Retinal pigment epithelial cell (primary cell): ENCODE measurements around the gene MYO18B.

Experiments used
- DNase-seq: peaks from one replicate; pipeline ENCODE4 v3.0.0-alpha.2; 2010; ENCODE audit warnings: low read depth
- H3K4me3 ChIP-seq: 2 replicates; pipeline ENCODE4 v1.5.1; 2011; ENCODE audit warnings: mild to moderate bottlenecking, low read length, control low read depth, moderate library complexity
- TF ChIP-seq, protein P1 (sequence below): conservative IDR thresholded peaks from 2 replicates; pipeline ENCODE4 v1.5.1; 2011; ENCODE audit warnings: low read depth, low read length, control low read depth, inconsistent platforms

The MYO18B gene

DNA sequence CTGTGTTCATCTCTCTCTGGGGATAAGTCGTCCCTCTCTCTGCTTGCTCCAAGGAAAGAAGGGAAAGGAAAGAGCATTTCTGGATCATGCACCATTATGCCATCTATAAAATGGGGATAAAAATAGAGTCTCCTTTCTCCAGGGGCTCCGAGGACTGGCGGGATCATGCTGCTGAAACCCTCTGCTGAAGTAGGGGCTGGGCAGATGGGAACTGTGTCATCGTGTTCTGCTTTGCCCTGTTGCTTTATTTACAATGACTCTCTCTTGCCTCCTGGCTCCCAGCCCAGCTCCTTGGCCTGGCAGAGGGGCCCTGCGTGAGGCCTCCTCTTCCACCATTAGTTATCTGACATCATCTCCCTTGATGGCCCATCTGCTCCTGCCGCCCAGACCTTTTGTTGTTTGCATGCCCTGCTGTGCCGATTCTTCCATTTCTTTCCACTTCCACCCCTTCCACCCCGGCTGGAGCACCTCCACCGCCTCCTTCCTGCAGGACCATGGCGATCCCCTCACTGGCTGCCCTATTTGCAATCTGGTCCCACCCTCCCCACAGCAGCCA lies 200.9 kb downstream of the MYO18B start:
- TF ChIP-seq, protein P1, sequence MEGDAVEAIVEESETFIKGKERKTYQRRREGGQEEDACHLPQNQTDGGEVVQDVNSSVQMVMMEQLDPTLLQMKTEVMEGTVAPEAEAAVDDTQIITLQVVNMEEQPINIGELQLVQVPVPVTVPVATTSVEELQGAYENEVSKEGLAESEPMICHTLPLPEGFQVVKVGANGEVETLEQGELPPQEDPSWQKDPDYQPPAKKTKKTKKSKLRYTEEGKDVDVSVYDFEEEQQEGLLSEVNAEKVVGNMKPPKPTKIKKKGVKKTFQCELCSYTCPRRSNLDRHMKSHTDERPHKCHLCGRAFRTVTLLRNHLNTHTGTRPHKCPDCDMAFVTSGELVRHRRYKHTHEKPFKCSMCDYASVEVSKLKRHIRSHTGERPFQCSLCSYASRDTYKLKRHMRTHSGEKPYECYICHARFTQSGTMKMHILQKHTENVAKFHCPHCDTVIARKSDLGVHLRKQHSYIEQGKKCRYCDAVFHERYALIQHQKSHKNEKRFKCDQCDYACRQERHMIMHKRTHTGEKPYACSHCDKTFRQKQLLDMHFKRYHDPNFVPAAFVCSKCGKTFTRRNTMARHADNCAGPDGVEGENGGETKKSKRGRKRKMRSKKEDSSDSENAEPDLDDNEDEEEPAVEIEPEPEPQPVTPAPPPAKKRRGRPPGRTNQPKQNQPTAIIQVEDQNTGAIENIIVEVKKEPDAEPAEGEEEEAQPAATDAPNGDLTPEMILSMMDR = no peak
- no peak for DNase-seq
- no peak overlapping the region for H3K4me3 ChIP-seq

DNA sequence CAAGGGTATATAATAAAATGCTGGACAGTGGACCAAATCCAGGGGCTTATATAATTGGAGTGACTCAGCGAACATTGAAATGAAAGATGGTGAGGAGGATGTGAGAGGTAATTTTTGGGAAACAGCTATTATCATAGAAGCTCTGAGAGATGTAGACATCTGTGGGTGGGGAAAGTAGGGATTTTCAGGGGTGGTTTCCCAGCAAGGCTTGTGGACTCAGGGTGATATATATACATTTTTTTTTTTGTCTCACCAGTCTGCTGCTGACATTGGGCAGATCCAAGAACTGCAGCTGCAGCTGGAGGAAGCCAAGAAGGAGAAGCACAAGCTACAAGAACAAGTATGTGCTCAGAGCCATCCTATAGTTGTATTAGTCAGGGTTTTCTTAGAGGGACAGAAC lies 208.1 kb downstream of the MYO18B start:
- no peak overlapping the region for H3K4me3 ChIP-seq
- TF ChIP-seq, protein P1 = no peak
- no peak for DNase-seq

DNA sequence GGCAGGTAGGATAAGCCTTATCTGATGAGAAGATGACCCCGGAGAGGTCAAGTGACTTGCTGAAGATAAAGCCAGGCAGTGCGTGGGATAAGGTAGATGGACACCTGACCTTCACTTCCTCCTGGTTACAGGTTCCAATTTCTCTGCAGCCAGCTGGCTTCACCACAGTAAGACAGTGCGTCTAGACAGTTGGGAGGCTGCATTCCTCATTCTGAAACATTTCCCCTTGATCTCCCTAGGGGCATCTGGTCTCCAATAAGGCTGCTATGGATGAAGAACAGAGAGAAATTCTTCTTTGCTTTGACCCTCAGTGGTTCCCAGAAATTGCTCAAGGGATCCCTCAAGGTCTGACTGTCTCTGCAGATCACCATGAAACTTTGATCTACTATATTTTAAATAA lies 211.3 kb downstream of the MYO18B start:
- no peak overlapping the region for H3K4me3 ChIP-seq
- DNase-seq = no peak
- TF ChIP-seq, protein P1 = no peak

DNA sequence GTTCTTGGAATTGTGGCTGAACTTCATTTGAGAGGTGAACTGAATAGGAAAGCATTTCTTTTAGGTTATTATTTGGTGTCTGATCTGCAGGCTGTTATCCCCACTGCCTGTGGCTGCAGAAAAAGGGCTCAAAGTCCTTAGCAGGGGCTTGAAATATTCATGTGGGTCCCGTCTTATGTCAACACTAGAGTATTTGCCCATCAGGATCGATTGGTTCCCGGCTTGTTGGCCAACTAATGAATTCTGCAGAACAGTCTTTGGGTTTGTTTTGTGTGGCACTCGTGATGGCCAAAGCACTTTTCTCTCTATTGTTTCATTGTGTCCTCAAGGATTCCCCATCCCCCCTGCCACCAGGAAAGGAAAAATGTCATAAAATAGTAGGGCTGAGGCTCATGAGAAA lies 211.9 kb downstream of the MYO18B start:
- no peak overlapping the region for H3K4me3 ChIP-seq
- no peak for DNase-seq
- TF ChIP-seq, protein P1 = no peak

DNA sequence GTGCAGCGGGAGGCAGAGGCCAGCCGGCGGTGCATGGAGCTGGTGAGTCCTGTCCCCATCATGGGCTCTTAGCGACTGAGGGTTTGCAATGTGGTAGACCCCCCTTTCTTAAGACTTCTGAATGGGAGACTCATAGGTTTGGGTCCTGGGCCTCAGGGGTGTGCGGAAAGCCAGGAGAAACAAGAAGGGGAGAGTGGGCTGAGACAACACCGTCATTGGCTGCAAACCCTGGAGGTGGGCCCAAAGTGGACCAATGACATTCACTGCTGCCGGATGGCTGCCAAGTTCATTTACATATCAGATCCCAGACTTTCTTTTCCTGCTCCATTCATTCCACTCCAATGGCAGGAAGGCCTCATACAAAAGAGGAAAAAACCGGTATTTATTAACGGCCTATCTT lies 213.3 kb downstream of the MYO18B start:
- H3K4me3 ChIP-seq = no peak overlapping the region
- TF ChIP-seq, protein P1 = no peak
- no peak for DNase-seq

DNA sequence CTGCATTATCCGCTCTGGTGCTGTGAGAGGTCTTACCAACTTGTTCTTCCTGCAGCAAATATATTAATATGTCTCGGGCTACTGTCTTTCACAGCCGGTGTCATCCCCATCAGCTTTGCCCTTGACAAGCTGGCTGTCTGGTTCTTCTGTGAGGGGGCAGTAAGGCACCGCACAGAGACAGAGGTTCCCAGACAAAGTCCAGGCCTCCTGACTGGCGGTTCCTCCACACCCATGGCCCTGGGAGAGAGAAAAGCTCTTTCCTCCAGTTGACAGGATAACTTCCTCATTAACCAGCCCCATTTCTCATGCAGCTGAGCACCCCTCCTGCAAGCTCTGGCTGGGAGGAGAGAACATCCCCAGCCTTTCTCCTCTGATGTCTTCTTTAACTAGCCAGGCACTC lies 214.8 kb downstream of the MYO18B start:
- TF ChIP-seq, protein P1 = no peak
- H3K4me3 ChIP-seq = no peak overlapping the region
- DNase-seq = no peak
